Measurements from ENCODE around the gene GRIK4. TPM values are rescaled to one million over a fixed set of nuclear protein-coding genes. Genes with fewer than 3 reads are reported as not detected.
A peak's percentile ranks its signal among the peaks of the same experiment; 100 is the strongest.

Gene GRIK4
- total and polyA plus RNA-seq, 4 donors: 0.41 to 4.9 (median 1.7) TPM

DNA sequence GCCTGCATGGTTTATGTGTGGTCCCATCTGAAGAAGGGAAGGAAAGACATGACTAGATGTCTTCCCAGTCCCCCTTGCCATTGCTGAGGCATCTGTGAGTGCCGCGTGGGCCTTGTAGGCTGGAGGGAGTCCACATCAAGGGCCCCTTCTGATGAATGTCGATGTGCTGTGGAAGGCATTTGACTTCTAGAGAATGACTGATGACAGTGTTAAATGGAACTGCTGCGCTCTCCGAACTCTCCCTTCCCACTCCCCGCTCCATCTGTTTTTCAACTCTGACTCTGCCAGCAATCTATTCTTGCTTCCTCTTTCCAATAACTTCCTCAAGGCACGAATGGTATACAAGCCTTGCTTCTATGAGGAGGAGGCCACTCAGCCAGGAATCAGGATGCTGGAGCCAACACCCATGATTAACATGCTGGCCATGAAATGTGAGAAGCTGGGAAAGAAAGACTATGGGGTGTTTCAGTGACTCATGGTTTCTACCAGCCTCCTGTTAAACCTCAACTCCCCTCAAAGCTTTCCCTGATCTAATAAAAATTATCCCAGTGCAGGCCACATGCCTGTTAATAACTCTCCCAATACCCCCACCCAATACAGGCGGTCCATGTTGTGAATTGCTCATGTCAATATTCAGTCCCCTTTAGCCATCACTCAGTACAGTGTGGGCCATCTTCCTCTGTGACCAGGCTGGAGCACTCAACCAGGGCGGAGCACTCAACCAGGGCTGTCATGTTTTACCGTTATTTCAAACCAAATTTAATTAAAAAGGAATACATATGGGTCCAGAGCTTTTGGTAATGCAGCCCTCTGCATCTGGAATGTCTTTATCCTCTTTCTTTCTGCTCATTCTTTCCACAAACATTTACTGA is 466.0 kb downstream of the GRIK4 start:
- Histone ChIP-seq H3K4me3 (no peak overlapping the region), H3K9me3 (ENCODE audit: control insufficient read depth in 4 of 4, insufficient read depth in 3 of 4, low read length in 3 of 4) (peaks cover 0 to 2% (median 0%) of the 10 kb centered on the region in 4 donors), H3K27me3 (ENCODE audit: control insufficient read depth in 3 of 3, insufficient read depth in 3 of 3, low read length in 2 of 3) (no peaks in the 10 kb centered on the region), H3K9ac (ENCODE audit: insufficient read depth in 1 of 2, low read length in 2 of 2) (no peak overlapping the region), H3K4me1 (ENCODE audit: control insufficient read depth in 5 of 5, insufficient read depth in 5 of 5, low read length in 5 of 5) (peaks cover 0 to 12% (median 0%) of the 10 kb centered on the region in 5 donors), H3K27ac (ENCODE audit: low read depth in 1 of 2, low read length in 1 of 2) (no peak overlapping the region), H3K36me3 (ENCODE audit: control insufficient read depth in 4 of 4, insufficient read depth in 4 of 4, low read length in 4 of 4) (no peaks in the 10 kb centered on the region)
- WGBS, 2 donors: 77 to 81% methylated on average over 10 of the region's 10 CpGs
- no peak for DNase-seq
- TF ChIP-seq, protein P1, sequence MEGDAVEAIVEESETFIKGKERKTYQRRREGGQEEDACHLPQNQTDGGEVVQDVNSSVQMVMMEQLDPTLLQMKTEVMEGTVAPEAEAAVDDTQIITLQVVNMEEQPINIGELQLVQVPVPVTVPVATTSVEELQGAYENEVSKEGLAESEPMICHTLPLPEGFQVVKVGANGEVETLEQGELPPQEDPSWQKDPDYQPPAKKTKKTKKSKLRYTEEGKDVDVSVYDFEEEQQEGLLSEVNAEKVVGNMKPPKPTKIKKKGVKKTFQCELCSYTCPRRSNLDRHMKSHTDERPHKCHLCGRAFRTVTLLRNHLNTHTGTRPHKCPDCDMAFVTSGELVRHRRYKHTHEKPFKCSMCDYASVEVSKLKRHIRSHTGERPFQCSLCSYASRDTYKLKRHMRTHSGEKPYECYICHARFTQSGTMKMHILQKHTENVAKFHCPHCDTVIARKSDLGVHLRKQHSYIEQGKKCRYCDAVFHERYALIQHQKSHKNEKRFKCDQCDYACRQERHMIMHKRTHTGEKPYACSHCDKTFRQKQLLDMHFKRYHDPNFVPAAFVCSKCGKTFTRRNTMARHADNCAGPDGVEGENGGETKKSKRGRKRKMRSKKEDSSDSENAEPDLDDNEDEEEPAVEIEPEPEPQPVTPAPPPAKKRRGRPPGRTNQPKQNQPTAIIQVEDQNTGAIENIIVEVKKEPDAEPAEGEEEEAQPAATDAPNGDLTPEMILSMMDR (IDR thresholded peaks at IDR 0.05; ENCODE audit: control extremely low read depth, extremely low read depth): no peak
- no peak for ATAC-seq (ENCODE audit: insufficient read depth, low FRiP score)

- no peak for ATAC-seq (ENCODE audit: insufficient read depth, low FRiP score)
- TF ChIP-seq, protein P1 (IDR thresholded peaks at IDR 0.05; ENCODE audit: control extremely low read depth, extremely low read depth): no peak
- H3K9me3 ChIP-seq (ENCODE audit: control insufficient read depth in 4 of 4, insufficient read depth in 3 of 4, low read length in 3 of 4): peaks cover 0 to 2% (median 0%) of the 10 kb centered on the region in 4 donors
Observed at GRCh38 chr11:120978701-120979100, 467.2 kb downstream of the GRIK4 start.

GRCh38 chr11:120985718-120986569 is 474.4 kb downstream of the GRIK4 start:
- H3K9ac ChIP-seq (ENCODE audit: insufficient read depth in 1 of 2, low read length in 2 of 2): no peak overlapping the region
- H3K36me3 ChIP-seq (ENCODE audit: control insufficient read depth in 4 of 4, insufficient read depth in 4 of 4, low read length in 4 of 4): no peaks in the 10 kb centered on the region
- H3K27me3 ChIP-seq (ENCODE audit: control insufficient read depth in 3 of 3, insufficient read depth in 3 of 3, low read length in 2 of 3): no peaks in the 10 kb centered on the region

More at GRCh38 chr11:120978701-120979100, 467.2 kb downstream of the GRIK4 start:
- no peak overlapping the region for H3K4me3 ChIP-seq
- no peaks in the 10 kb centered on the region for H3K36me3 ChIP-seq (ENCODE audit: control insufficient read depth in 4 of 4, insufficient read depth in 4 of 4, low read length in 4 of 4)
- H3K9ac ChIP-seq (ENCODE audit: insufficient read depth in 1 of 2, low read length in 2 of 2): no peak overlapping the region
- no peaks in the 10 kb centered on the region for H3K27me3 ChIP-seq (ENCODE audit: control insufficient read depth in 3 of 3, insufficient read depth in 3 of 3, low read length in 2 of 3)
- DNase-seq: no peak
- peaks cover 0 to 12% (median 0%) of the 10 kb centered on the region in 5 donors for H3K4me1 ChIP-seq (ENCODE audit: control insufficient read depth in 5 of 5, insufficient read depth in 5 of 5, low read length in 5 of 5)
- H3K27ac ChIP-seq (ENCODE audit: low read depth in 1 of 2, low read length in 1 of 2): no peak overlapping the region
- WGBS, 2 donors: 79 to 87% methylated on average over 3 of the region's 3 CpGs

More at GRCh38 chr11:120985718-120986569, 474.4 kb downstream of the GRIK4 start:
- Histone ChIP-seq H3K27ac (ENCODE audit: low read depth in 1 of 2, low read length in 1 of 2) (no peak overlapping the region), H3K4me1 (ENCODE audit: control insufficient read depth in 5 of 5, insufficient read depth in 5 of 5, low read length in 5 of 5) (peaks cover 0 to 49% (median 28%) of the 10 kb centered on the region in 5 donors), H3K9me3 (ENCODE audit: control insufficient read depth in 4 of 4, insufficient read depth in 3 of 4, low read length in 3 of 4) (no peaks in the 10 kb centered on the region), H3K4me3 (peak overlapping the region; percentile 32)
- DNase-seq (peak; percentile 89 to 92 (median 91)), ATAC-seq (ENCODE audit: insufficient read depth, low FRiP score) (peak; percentile 84)
- 3 to 4% methylated on average over 48 to 72 of the region's 72 CpGs for WGBS, 2 donors
- TF ChIP-seq, protein P1 (IDR thresholded peaks at IDR 0.05; ENCODE audit: control extremely low read depth, extremely low read depth): no peak

Data from lung (tissue), 12 donors.